ENCODE results near the gene NKG7.
"Not testable (repeated sequence)": the region's sequence is repeated elsewhere in the genome, so short reads cannot be mapped to it uniquely, and the experiment has no call there.

Gene NKG7

DNA sequence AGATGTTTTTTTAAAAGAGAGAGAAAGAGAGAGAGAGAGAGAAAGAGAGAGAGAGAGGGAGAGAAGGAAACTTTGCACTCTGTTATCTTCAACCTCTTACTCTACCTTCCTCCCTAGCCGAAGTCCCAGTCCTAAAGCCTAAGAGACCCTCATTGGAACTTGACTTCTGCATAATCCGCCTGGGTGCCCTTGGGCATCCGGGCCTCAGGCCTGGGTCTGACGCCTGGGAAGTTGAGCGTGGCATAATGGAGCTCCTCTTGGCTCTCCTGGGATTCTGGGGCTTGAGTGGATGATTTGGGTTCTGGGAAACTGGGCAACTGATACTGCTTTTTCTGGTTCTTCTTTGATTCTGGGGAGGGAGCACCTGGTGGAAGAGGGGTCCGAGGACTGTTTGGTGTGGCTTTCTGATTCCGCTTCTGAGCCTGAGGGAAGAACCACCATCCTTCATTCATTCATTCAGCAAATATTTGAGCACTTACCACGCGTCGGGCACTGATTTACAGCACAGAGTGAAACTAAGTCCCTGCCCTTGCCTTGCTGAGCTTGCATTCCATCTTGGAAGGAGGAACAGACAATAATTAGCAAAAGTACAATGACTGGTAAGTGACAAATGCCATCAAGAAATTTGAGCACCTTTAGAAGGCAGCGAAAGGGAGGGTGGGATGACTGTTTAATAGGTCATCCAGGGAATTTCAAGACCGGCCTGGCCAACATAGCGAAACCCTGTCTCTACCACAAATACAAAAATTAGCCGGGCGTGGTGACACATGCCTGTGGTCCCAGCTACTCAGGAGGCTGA lies 38.7 kb upstream of the NKG7 start:
- H3K36me3 ChIP-seq (ENCODE audit: control insufficient read depth in 2 of 2, insufficient read depth in 2 of 2, low read length in 2 of 2): no peaks in the 10 kb centered on the region
- H3K4me1 ChIP-seq (ENCODE audit: control insufficient read depth in 2 of 2, insufficient read depth in 2 of 2, low read length in 2 of 2): no peaks in the 10 kb centered on the region
- no peaks in the 10 kb centered on the region for H3K9me3 ChIP-seq (ENCODE audit: control insufficient read depth in 2 of 2, low read length in 2 of 2)
- H3K27ac ChIP-seq (ENCODE audit: low read depth in 2 of 2, low read length in 2 of 2): no peak overlapping the region
- H3K27me3 ChIP-seq (ENCODE audit: control insufficient read depth in 2 of 2, insufficient read depth in 2 of 2, low read length in 2 of 2): no peaks in the 10 kb centered on the region
- no peak overlapping the region for H3K9ac ChIP-seq (ENCODE audit: low read depth in 1 of 2, low read length in 2 of 2)
- no peak overlapping the region for H3K4me3 ChIP-seq (ENCODE audit: low read length in 2 of 2)

DNA sequence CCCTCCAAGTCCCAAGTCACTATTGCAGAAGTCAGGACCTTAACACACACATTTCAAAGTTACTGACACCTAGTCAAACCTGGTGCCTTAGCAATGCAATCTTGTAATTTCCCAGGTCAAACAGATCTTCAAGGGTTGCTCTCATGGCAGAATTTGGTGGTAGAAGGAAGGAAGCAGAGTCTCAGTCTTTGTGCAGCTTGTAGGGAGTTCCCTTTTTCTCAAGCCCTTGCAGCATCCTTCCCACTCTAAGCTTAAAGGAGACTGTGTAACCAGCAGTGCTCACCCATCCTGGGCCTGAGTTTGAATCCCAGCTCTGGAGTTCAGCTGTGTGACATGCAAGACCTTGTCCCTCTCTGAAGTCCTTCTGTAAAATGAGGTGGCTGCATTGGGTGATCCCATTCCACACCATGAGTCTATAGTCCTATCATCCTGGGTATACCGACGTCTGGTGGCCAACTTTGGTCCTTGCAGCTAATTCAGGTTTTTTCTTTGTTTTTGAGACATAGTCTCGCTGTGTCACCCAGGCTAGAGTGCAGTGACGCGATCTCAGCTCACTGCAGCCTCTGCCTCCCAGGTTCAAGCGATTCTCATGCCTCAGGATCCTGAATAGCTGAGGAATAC lies 35.2 kb upstream of the NKG7 start:
- Histone ChIP-seq H3K9ac (ENCODE audit: low read depth in 1 of 2, low read length in 2 of 2) (no peak overlapping the region), H3K27me3 (ENCODE audit: control insufficient read depth in 2 of 2, insufficient read depth in 2 of 2, low read length in 2 of 2) (no peaks in the 10 kb centered on the region), H3K36me3 (ENCODE audit: control insufficient read depth in 2 of 2, insufficient read depth in 2 of 2, low read length in 2 of 2) (no peaks in the 10 kb centered on the region), H3K4me3 (ENCODE audit: low read length in 2 of 2) (no peak overlapping the region), H3K9me3 (ENCODE audit: control insufficient read depth in 2 of 2, low read length in 2 of 2) (no peaks in the 10 kb centered on the region), H3K4me1 (ENCODE audit: control insufficient read depth in 2 of 2, insufficient read depth in 2 of 2, low read length in 2 of 2) (no peaks in the 10 kb centered on the region), H3K27ac (ENCODE audit: low read depth in 2 of 2, low read length in 2 of 2) (no peak overlapping the region)

DNA sequence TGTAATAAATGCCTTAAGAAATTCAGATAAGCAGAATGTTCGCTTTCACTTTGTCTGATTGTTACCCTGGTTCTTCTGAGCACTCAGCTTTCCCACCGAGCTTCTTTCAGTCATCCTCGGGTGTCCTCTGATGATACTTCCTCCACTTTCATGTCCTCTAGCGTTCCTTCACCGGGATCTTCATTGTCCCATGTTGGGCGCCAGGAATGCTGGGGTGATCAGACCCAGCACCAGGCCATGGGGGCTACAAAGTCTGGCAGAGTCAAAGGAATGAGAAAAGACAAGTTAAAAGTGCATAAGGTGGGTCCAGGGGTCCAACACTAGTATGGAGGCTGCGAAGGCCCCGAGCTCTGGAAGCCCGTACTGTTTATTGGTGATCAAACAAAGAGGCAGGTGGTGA lies 29.7 kb upstream of the NKG7 start:
- H3K27me3 ChIP-seq (ENCODE audit: control insufficient read depth in 2 of 2, insufficient read depth in 2 of 2, low read length in 2 of 2): no peaks in the 10 kb centered on the region
- no peaks in the 10 kb centered on the region for H3K4me1 ChIP-seq (ENCODE audit: control insufficient read depth in 2 of 2, insufficient read depth in 2 of 2, low read length in 2 of 2)
- peaks cover 0 to 4% of the 10 kb centered on the region in 2 donors for H3K9me3 ChIP-seq (ENCODE audit: control insufficient read depth in 2 of 2, low read length in 2 of 2)
- no peak overlapping the region for H3K9ac ChIP-seq (ENCODE audit: low read depth in 1 of 2, low read length in 2 of 2)
- H3K36me3 ChIP-seq (ENCODE audit: control insufficient read depth in 2 of 2, insufficient read depth in 2 of 2, low read length in 2 of 2): no peaks in the 10 kb centered on the region
- no peak overlapping the region for H3K27ac ChIP-seq (ENCODE audit: low read depth in 2 of 2, low read length in 2 of 2)
- H3K4me3 ChIP-seq (ENCODE audit: low read length in 2 of 2): no peak overlapping the region

DNA sequence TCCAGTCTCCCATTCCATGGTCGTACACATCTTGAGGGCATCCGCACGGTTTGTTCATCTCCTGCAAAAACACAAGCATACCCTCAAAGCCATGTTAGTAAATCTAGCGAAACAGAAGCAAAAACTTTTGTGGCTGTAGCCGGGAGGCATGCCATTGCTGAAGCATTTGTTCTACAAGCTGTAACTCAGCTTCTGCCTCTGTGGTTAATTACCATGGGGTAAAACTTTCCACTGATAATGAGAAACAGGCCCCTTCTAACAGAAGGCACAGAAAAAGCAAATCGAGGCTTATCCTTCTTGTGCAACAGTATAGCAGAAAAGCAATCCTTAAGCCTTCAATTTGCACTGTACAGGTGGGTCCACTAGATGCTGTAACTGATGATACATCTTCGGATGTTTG lies 27.5 kb upstream of the NKG7 start:
- H3K36me3 ChIP-seq (ENCODE audit: control insufficient read depth in 2 of 2, insufficient read depth in 2 of 2, low read length in 2 of 2); H3K27ac ChIP-seq (ENCODE audit: low read depth in 2 of 2, low read length in 2 of 2); H3K4me1 ChIP-seq (ENCODE audit: control insufficient read depth in 2 of 2, insufficient read depth in 2 of 2, low read length in 2 of 2): not testable (repeated sequence)

DNA sequence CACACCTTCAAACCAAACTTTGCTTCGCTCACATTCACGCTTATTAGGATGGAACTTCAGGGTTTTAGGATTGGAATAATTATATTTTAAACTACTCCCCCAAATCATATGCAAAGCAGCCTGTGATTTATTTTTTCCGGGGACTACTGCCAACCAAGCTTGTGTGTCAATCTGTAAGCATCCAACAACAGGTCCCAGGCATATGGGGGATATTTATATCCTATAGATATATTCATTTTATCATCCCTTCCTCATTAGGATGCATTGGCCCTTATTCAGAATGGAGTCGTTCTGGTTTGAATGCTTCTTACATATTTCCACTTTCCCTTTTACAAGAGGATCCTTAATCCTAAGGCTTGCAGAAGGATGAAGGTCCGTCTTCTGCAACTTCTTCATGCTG lies 26.8 kb upstream of the NKG7 start:
- Histone ChIP-seq H3K36me3 (ENCODE audit: control insufficient read depth in 2 of 2, insufficient read depth in 2 of 2, low read length in 2 of 2) (no peaks in the 10 kb centered on the region), H3K27ac (ENCODE audit: low read depth in 2 of 2, low read length in 2 of 2) (no peak overlapping the region), H3K4me1 (ENCODE audit: control insufficient read depth in 2 of 2, insufficient read depth in 2 of 2, low read length in 2 of 2) (peaks cover 3 to 7% of the 10 kb centered on the region in 2 donors), H3K9me3 (ENCODE audit: control insufficient read depth in 2 of 2, low read length in 2 of 2) (peaks cover 0 to 4% of the 10 kb centered on the region in 2 donors), H3K9ac (ENCODE audit: low read depth in 1 of 2, low read length in 2 of 2) (no peak overlapping the region), H3K27me3 (ENCODE audit: control insufficient read depth in 2 of 2, insufficient read depth in 2 of 2, low read length in 2 of 2) (no peaks in the 10 kb centered on the region), H3K4me3 (ENCODE audit: low read length in 2 of 2) (no peak overlapping the region)

More for the DNA sequence above, 27.5 kb upstream of the NKG7 start:
- H3K27me3 ChIP-seq (ENCODE audit: control insufficient read depth in 2 of 2, insufficient read depth in 2 of 2, low read length in 2 of 2); H3K9me3 ChIP-seq (ENCODE audit: control insufficient read depth in 2 of 2, low read length in 2 of 2); H3K9ac ChIP-seq (ENCODE audit: low read depth in 1 of 2, low read length in 2 of 2); H3K4me3 ChIP-seq (ENCODE audit: low read length in 2 of 2): not testable (repeated sequence)

DNA sequence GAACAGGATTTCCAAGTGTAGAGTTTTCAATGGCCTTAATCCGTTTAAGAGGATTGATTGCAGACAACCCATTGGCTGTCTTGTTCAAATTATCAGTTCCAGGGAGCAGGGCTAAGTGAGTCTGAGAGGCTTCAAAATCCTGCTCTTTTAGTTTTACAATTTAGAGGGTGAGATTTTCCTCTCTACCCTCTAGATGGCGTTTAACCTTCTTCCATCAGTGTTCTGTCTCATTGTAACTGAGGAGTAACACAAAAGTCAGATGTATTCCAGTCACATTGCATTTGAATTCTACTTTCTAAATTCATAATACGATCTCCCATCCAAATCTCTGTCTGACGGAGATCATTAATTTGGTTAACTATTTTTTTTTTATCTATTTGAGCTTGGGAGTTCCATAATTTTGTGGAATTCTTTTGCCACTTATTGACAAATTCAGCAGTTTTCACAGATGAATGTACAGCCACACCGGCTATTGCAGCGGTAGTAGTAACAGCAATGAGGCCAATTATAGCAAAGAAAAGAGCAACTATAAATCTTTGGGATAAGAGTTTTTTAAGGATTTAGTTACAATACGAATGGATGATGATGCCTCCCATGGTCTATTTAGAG lies 25.7 kb upstream of the NKG7 start:
- Histone ChIP-seq H3K4me1 (ENCODE audit: control insufficient read depth in 2 of 2, insufficient read depth in 2 of 2, low read length in 2 of 2) (peaks cover 6 to 7% of the 10 kb centered on the region in 2 donors), H3K27ac (ENCODE audit: low read depth in 2 of 2, low read length in 2 of 2) (no peak overlapping the region), H3K9ac (ENCODE audit: low read depth in 1 of 2, low read length in 2 of 2) (no peak overlapping the region), H3K27me3 (ENCODE audit: control insufficient read depth in 2 of 2, insufficient read depth in 2 of 2, low read length in 2 of 2) (no peaks in the 10 kb centered on the region), H3K36me3 (ENCODE audit: control insufficient read depth in 2 of 2, insufficient read depth in 2 of 2, low read length in 2 of 2) (no peaks in the 10 kb centered on the region), H3K4me3 (ENCODE audit: low read length in 2 of 2) (no peak overlapping the region), H3K9me3 (ENCODE audit: control insufficient read depth in 2 of 2, low read length in 2 of 2) (peaks cover 0 to 4% of the 10 kb centered on the region in 2 donors)

DNA sequence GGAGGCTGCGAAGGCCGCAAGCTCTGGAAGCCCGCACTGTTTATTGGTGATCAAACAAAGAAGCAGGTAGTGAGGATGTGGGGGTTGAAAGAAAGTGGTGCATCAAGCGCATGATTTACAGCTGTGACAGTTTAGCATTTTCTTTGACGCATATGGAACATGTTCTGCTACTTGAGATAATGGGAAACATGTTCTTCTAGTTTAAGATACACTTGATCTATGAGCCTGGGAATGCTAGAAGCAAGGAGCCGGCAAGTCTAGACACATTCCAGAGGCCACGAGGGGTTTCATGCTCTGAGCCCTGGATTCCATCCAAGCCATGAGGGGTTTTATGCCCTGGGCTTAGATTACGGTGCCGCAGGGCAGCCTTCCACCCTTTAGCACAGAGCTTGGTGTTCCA lies 25.0 kb upstream of the NKG7 start:
- H3K27ac ChIP-seq (ENCODE audit: low read depth in 2 of 2, low read length in 2 of 2): not testable (repeated sequence)

DNA sequence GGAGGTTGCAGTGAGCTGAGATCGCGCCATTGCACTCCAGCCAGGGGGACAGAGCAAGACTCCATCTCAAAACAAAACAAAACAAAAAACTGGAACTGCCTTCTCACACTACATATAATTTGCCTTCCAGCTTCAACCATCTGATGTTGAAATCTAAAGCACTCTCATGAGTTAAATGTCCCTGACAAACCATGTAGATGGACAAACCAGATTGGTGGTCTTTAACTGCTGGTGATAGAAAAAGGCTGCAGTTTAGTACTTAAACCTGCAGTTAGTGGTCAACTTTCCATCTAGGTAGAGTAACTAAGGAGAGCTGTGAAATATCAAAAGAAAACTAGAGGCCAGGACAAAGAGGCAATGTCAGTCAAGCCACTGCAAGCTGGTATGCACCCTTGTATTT lies 23.7 kb upstream of the NKG7 start:
- H3K27ac ChIP-seq (ENCODE audit: low read depth in 2 of 2, low read length in 2 of 2): no peak overlapping the region
- H3K9me3 ChIP-seq (ENCODE audit: control insufficient read depth in 2 of 2, low read length in 2 of 2): no peaks in the 10 kb centered on the region
- no peaks in the 10 kb centered on the region for H3K36me3 ChIP-seq (ENCODE audit: control insufficient read depth in 2 of 2, insufficient read depth in 2 of 2, low read length in 2 of 2)
- H3K4me1 ChIP-seq (ENCODE audit: control insufficient read depth in 2 of 2, insufficient read depth in 2 of 2, low read length in 2 of 2): peaks cover 6 to 7% of the 10 kb centered on the region in 2 donors
- no peak overlapping the region for H3K9ac ChIP-seq (ENCODE audit: low read depth in 1 of 2, low read length in 2 of 2)
- no peak overlapping the region for H3K4me3 ChIP-seq (ENCODE audit: low read length in 2 of 2)
- H3K27me3 ChIP-seq (ENCODE audit: control insufficient read depth in 2 of 2, insufficient read depth in 2 of 2, low read length in 2 of 2): no peaks in the 10 kb centered on the region

More for the DNA sequence above, 25.0 kb upstream of the NKG7 start:
- not testable (repeated sequence) for H3K9me3 ChIP-seq (ENCODE audit: control insufficient read depth in 2 of 2, low read length in 2 of 2); H3K9ac ChIP-seq (ENCODE audit: low read depth in 1 of 2, low read length in 2 of 2); H3K4me3 ChIP-seq (ENCODE audit: low read length in 2 of 2); H3K27me3 ChIP-seq (ENCODE audit: control insufficient read depth in 2 of 2, insufficient read depth in 2 of 2, low read length in 2 of 2); H3K4me1 ChIP-seq (ENCODE audit: control insufficient read depth in 2 of 2, insufficient read depth in 2 of 2, low read length in 2 of 2); H3K36me3 ChIP-seq (ENCODE audit: control insufficient read depth in 2 of 2, insufficient read depth in 2 of 2, low read length in 2 of 2)

DNA sequence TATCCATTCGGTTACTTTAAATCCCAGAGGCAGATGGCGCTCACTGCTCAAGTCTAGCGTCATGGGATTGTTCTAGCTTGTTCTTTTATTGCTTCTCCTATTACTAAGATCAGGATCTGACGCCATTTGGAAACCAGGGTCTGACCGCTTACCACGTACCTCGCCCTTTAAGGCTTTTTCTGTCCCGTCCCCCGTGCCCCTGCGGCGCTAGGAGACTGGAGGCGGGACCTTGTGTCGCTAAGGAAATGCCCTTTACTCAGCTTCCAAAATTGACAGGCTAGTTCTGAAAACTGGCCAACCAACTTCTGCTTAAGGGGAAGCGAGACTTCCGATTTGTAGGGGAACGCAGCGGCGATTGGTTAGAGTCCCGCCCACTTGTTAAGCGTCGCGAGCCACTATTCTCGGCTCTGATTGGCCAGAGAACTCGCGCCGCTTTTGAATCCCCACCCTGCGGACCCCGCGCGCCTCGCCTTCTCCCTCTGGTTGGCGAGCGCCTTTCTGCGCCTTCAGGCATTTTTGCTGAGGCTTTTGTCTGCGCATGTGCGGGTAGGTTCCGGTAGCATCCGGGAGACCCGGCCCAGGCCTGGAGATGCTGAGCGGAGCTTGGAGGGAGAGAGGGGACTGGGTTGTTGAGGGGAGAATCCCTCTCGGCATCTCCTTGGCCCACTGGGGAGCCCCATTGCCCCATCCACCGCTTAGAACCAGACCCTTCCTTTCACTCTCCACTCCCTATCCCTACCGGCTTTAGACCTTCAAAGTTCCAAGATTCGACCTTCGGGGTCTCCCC lies 21.8 kb upstream of the NKG7 start:
- H3K4me3 ChIP-seq (ENCODE audit: low read length in 2 of 2): peak overlapping the region; percentile 63 to 81
- no peaks in the 10 kb centered on the region for H3K36me3 ChIP-seq (ENCODE audit: control insufficient read depth in 2 of 2, insufficient read depth in 2 of 2, low read length in 2 of 2)
- no peaks in the 10 kb centered on the region for H3K27me3 ChIP-seq (ENCODE audit: control insufficient read depth in 2 of 2, insufficient read depth in 2 of 2, low read length in 2 of 2)
- peaks cover 6 to 7% of the 10 kb centered on the region in 2 donors for H3K4me1 ChIP-seq (ENCODE audit: control insufficient read depth in 2 of 2, insufficient read depth in 2 of 2, low read length in 2 of 2)
- peak overlapping the region; percentile 54 to 67 for H3K9ac ChIP-seq (ENCODE audit: low read depth in 1 of 2, low read length in 2 of 2)
- H3K9me3 ChIP-seq (ENCODE audit: control insufficient read depth in 2 of 2, low read length in 2 of 2): no peaks in the 10 kb centered on the region
- H3K27ac ChIP-seq (ENCODE audit: low read depth in 2 of 2, low read length in 2 of 2): peak overlapping the region; percentile 59 to 76

DNA sequence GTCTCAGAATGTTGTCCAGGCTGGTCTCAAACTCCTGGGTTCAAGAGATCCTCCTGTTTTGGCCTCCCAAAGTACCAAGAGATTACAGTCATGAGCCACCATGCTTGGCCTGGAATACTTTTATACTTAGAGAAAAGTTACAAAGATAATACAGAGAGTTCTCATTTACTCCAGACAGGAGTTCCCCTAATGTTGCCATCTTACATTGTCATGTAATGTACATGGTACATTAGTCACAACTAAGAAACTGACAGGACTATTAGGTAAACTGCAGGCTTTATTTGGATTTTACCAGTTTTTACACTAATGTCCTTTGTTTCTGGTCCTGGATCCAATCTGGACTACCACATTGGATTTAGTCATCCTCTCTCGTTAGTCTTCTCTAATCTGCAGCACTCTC lies 20.2 kb upstream of the NKG7 start:
- Histone ChIP-seq H3K27ac (ENCODE audit: low read depth in 2 of 2, low read length in 2 of 2) (no peak overlapping the region), H3K4me1 (ENCODE audit: control insufficient read depth in 2 of 2, insufficient read depth in 2 of 2, low read length in 2 of 2) (peaks cover 6 to 7% of the 10 kb centered on the region in 2 donors), H3K36me3 (ENCODE audit: control insufficient read depth in 2 of 2, insufficient read depth in 2 of 2, low read length in 2 of 2) (no peaks in the 10 kb centered on the region), H3K9me3 (ENCODE audit: control insufficient read depth in 2 of 2, low read length in 2 of 2) (no peaks in the 10 kb centered on the region), H3K9ac (ENCODE audit: low read depth in 1 of 2, low read length in 2 of 2) (no peak overlapping the region), H3K4me3 (ENCODE audit: low read length in 2 of 2) (no peak overlapping the region), H3K27me3 (ENCODE audit: control insufficient read depth in 2 of 2, insufficient read depth in 2 of 2, low read length in 2 of 2) (no peaks in the 10 kb centered on the region)

Measured in mucosa of rectum (tissue), 2 donors.